ENCODE results near the gene ZNF35. TPM values are rescaled to one million over a fixed set of nuclear protein-coding genes. Genes with fewer than 3 reads are reported as not detected.

ZNF35 gene
- total and polyA plus RNA-seq, 9 donors = 2.7 to 14.2 (median 6.4) TPM

GRCh38 chr3:44687898-44688297 lies 39.4 kb downstream of the ZNF35 start:
- intact Hi-C loops (cut with DNase I) = no loop called here
- TF ChIP-seq EP300 (IDR thresholded peaks at IDR 0.05) (no peak), CTCF (IDR thresholded peaks at IDR 0.05) (no peak)
- Histone ChIP-seq H3K27me3 (no peaks in the 10 kb centered on the region), H3K4me3 (no peak overlapping the region), H3K36me3 (no peaks in the 10 kb centered on the region), H3K27ac (no peak overlapping the region), H3K4me1 (ENCODE audit: insufficient read depth) (peaks cover 5% of the 10 kb centered on the region), H3K9me3 (peaks cover 0 to 7% of the 10 kb centered on the region in 2 donors)
- no peak for DNase-seq
- WGBS, 3 donors = 58 to 66% (median 61%) methylated on average over 1 of the region's 1 CpG

Other genes with a start within 250 kb of the ZNF35 start
- gene ZNF445, start 171.1 kb upstream of the ZNF35 start, total RNA-seq = 10 to 100 TPM in 5 of 7 donors, 1 to 10 TPM in 2; 5.2 to 30.3 (median 25.9) TPM
- gene ZNF445, start 171.1 kb upstream of the ZNF35 start, polyA plus RNA-seq = 10 to 100 TPM in 1 of 2 donors, 1 to 10 TPM in 1; 6.7 to 11.6 TPM
- gene ZKSCAN7, start 93.5 kb upstream of the ZNF35 start, total RNA-seq = 10 to 100 TPM in 2 of 7 donors, 1 to 10 TPM in 5; 5.5 to 10.7 (median 7.7) TPM
- gene ZKSCAN7, start 93.5 kb upstream of the ZNF35 start, polyA plus RNA-seq = 1 to 10 TPM; 4.9 to 7.8 TPM
- 10 to 100 TPM in 5 of 7 donors, 1 to 10 TPM in 2; 4.6 to 18.4 (median 12.5) TPM for gene ZNF660, start 63.8 kb upstream of the ZNF35 start, total RNA-seq
- gene ZNF660, start 63.8 kb upstream of the ZNF35 start, polyA plus RNA-seq = 1 to 10 TPM; 4.5 to 6.7 TPM
- gene ZNF197, start 23.7 kb upstream of the ZNF35 start, total RNA-seq = 10 to 100 TPM; 15.1 to 27.0 (median 20.3) TPM
- gene ZNF197, start 23.7 kb upstream of the ZNF35 start, polyA plus RNA-seq = 10 to 100 TPM; 11.3 to 11.8 TPM
- 10 to 100 TPM in 2 of 7 donors, 1 to 10 TPM in 5; 6.1 to 11.2 (median 8.3) TPM for gene ZNF502, start 63.9 kb downstream of the ZNF35 start, total RNA-seq
- gene ZNF502, start 63.9 kb downstream of the ZNF35 start, polyA plus RNA-seq = 1 to 10 TPM; 4.1 to 5.5 TPM
- gene ZNF501, start 80.9 kb downstream of the ZNF35 start, total RNA-seq = 1 to 10 TPM; 2.0 to 9.0 (median 5.8) TPM
- 1 to 10 TPM; 3.3 to 3.4 TPM for gene ZNF501, start 80.9 kb downstream of the ZNF35 start, polyA plus RNA-seq
- gene KIAA1143, start 112.9 kb downstream of the ZNF35 start, total RNA-seq = 10 to 100 TPM; 23.7 to 55.4 (median 37.3) TPM
- gene KIAA1143, start 112.9 kb downstream of the ZNF35 start, polyA plus RNA-seq = 10 to 100 TPM; 22.4 to 44.6 TPM
- under 1 TPM in 6 of 7 donors, not detected in 1; 0.15 to 0.99 (median 0.37) TPM for gene KIF15, start 113.1 kb downstream of the ZNF35 start, total RNA-seq
- gene KIF15, start 113.1 kb downstream of the ZNF35 start, polyA plus RNA-seq = under 1 TPM; 0.31 to 0.35 TPM
- 10 to 100 TPM; 11.2 to 24.0 (median 14.6) TPM for gene TMEM42, start 213.2 kb downstream of the ZNF35 start, total RNA-seq
- gene TMEM42, start 213.2 kb downstream of the ZNF35 start, polyA plus RNA-seq = 10 to 100 TPM; 11.8 to 27.5 TPM
- gene TGM4, start 225.9 kb downstream of the ZNF35 start, total RNA-seq = not detected
- not detected for gene TGM4, start 225.9 kb downstream of the ZNF35 start, polyA plus RNA-seq